COR-L47 (cell line): ENCODE data around the gene MACO1.
"Not testable (repeated sequence)": the region's sequence is repeated elsewhere in the genome, so short reads cannot be mapped to it uniquely, and the experiment has no call there.

Experiments
- DNase-seq: peaks from one replicate; lab custom pipeline; 2025; lab: John Stamatoyannopoulos, UW

Gene MACO1

DNA sequence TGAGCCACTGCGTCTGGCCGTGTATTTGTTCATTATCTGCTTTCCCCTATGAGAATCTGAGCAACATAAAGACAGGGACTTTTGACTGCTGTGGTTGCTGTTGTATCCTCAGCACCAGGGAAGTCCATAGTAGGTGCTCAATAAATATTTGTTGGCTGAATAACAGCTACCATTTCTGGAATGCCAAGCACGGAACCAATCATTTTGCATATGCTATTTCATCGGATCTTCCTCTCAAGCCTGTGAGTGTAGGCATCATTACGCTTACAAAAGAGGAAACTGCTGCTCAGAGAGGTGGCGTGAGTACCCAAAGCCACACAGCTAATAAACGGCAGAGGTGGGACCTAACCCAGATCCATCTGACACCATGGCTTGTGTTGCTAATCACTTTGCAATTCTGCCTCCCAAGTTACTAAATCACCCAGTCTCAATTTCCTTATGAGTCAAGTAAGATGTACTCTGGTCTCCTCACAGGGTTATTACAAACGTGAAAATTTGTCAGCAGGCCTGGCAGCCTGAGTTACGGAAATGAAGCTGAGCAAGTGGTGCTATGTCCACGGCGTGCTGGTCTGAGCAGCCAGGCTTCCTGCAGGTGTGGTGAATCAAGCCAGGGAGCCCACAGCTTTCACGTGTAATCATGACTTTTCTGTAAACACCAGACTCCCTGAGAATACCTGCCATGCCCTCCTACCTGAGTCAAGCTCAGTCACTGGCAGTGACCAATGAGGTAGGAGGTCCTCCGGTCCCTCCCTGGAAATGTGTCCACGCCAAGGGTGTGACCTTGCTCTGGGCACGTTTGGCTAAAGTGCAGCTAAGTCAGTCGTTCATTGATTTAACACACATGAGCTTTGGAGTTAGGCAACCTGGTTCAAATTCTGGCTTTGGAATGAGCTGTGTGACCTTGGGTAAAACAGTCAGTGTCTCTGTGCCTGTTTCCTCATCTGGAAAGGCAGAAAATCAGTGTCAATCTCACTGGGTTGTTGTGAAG, 5.3 kb upstream of the MACO1 start:
- no peak for DNase-seq

- no peak for DNase-seq
These were observed 3.0 kb upstream of the MACO1 start for GRCh38 chr1:25427696-25428095.

DNA sequence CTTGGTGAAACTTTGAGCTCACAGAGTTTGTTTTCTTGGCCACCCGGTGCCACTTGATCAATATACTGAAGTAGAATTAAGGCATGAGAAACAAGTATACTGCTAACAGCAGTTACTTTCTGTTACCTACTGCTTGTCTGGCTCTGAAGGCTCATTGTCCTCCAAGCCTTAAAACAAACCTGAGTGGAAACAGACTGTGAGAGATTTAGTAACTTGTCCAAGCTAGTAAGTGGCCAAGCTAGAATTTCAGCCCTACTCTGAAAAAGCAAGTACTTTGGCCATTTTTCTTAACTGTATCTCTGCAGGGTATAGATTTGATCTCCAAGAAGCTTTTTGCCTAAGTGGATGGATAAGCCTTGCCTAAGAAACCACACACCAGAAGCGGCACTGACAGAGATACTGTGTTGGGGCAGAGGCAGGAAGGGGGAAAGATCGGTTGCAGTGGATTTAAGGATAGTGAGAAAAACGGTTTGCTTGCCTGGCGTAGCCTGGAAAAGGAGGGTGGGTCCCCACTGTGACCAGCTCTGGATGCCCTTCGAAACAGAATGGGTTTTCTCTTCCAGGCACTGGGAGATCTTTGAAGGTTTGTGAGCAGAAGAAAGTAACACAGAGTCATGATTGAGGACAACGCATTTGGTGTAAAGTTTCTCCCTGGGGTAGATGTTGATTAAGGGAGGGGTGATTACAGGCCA, 2.1 kb upstream of the MACO1 start:
- DNase-seq = no peak

GRCh38 chr1:25430967-25431881, 527 bp downstream of the MACO1 start:
- DNase-seq = peak; percentile 36

DNA sequence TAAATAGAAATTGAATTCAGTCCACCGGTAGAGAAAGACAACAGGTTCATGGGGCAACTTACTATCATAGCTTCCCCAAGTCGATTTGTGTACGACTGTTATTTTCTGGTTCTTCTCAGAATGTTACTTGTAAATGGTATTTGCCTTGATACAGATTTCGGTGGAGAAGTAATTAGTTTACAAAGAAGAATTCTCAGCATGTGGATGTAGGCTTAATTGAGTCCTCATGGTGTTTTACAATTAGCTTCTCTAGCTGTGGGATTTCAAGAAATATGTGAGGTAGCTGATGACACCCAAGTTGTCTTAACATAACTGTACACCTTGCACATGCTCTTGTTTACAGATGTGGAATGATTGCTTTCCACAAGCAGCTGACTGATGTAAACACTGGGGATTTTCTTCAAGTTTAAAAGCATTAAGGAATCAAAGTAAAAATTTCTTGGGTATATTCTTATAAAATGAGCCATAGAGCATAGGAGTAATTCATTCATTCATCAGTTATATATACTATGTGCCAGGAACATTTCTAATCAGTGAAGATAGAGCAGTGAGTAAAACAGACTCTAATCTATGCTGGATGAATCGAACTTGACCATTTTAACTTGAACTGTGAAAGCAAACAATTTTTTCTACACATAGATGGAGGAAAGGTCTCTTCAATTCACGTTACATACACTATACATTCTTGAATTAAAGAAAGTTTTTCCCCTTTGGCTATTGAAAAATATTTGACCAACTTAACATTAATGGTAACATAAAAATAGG, 1.4 kb downstream of the MACO1 start:
- DNase-seq = no peak

GRCh38 chr1:25432749-25433388, 2.2 kb downstream of the MACO1 start:
- DNase-seq = no peak

DNA sequence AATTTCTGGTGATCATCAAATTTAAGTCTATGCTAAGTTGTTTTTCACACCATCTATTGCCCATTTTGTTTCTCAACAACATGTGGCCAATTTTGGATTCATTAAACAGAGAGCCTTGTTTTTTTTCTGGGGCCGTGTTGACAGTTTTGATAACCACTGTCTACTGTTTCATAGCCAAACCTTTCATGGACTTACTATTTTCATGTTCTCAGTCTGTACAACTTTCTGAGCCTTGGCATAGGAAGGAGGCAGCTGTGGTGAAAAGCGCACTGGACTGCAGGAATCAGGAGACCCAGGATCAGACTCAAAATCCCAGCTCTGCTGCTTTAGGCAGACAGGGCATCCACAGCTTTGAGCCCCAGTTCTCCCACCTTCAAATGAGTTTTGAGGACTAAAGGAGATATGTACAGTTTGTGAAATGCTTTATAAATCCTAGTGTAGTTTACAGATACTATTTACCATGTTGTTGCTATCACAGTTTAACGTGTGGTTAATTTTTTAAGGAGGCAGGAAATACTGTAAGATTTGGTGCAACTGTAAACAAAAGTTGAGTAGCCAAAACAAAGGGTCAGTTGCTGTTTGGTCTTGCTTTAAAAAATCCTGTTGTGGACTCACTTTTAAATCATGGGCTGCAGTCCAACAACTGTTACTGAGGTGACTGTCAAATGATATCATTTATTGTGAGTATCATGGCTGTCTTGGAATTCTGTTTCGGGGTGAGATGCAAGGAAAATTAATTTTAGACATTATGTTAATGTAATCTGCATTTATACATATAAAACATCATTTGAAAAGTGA, 2.9 kb downstream of the MACO1 start:
- DNase-seq = no peak

DNA sequence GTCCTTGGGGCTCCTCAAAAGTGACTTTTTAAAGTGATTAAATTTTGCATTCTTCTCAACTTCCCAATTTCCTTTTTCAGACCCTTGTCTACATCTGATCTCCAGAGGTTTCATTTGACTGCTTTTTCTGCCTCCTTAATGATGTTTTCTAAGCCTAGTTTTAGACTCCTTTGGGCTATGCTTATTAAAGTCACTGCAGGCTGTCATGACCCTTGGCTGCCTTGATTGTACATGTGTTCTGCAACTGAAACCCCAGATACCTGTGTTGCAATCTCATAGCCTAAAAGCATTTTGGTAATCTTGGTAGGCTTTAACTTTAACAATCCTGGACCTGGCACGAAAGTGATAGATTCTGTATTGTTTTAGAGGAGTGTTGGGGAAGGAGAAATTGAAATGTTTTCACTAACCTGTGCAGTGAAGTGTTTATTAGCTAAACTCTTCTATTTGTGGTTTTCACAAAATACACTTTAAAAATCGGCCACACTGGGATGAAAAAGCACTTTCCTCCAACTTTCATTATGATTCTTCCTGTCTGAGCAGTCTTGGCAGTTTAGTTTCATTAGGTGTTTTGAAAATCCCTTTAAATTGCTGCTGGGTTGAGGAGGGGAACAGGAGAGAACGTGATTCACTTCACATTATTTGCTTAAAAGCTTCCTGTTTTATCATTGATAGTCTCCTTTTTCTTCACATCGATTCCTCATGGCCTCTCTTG, 4.9 kb downstream of the MACO1 start:
- DNase-seq = no peak

DNA sequence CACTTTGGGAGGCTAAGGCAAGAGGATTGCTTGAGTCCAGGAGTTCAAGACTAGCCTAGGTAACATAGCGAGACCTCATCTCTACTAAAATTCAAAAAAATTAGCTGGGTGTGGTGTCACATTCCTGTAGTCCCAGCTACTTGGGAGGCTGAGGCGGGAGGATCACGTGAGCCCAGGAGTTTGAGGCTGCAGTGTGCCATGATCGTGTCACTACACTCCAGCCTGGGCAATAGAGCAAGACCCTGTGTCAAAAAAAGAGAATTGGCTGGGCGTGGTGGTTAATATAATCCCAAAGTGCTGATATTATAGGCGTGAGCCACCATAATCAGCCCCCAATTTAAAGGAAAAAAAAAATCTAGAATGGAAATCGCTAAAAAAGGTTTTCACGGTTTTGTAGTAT, 7.0 kb downstream of the MACO1 start:
- DNase-seq = no peak

DNA sequence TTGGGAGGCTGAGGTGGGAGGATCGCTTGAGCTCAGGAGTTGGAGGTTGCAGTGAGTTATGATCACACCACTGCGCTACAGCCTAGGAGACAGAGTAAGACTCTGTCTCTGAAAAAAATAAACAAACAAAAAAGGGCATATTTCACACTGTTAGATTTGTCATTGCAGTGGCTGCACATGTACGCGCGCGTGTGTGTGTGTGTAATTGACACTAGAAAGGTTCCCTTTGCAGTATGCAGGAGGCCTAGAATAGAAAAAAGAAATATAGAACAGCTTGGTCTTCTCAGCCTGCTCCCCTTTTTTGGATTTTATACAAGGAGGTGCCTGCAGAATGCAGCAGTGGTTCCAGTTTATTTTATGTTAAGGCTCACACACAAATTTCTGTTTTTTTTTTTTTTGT, 8.6 kb downstream of the MACO1 start:
- no peak for DNase-seq

DNA sequence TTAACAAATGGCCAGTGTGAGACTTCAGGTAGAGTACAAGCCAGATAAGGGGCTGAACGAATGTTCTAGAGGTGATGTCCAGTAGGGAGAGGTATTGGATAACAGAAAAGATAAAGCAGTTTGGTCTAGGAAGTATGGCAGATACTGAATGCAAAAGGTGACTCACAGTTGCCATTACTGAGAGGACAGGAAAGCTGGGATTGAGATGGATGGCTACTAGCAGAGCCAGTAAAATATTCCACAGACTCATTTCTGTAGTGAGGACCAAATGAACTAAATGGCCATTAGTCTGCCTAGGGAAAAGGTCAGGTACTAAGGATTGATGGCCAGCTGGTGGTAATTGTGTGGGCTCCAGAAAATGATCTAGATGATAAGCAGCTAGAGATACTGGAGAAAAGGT, 11.5 kb downstream of the MACO1 start:
- DNase-seq = no peak

- no peak for DNase-seq
These were observed 12.5 kb downstream of the MACO1 start for GRCh38 chr1:25443030-25443699.

DNA sequence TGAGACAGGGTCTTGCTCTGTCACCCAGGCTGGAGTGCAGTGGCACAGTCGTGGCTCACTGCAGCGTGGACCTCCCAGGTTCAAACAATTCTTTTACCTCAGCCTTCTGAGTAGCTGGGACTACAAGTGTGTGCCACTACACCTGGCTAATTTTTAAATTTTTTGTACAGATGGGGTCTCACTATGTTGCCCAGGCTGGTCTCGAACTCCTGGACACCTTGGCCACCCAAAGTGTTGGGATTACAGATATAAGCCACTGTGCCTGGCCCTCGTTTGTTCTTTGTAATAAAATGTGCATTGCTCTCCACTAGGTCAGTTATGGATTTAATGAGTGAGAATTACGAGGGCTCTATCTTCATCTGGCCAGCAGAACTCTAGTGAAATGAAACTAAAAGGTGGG, 13.9 kb downstream of the MACO1 start:
- DNase-seq = not testable (repeated sequence)

- DNase-seq = no peak
These were observed 15.4 kb downstream of the MACO1 start for GRCh38 chr1:25445993-25446538.

- no peak for DNase-seq
These were observed 16.9 kb downstream of the MACO1 start for GRCh38 chr1:25447547-25447946.

- no peak for DNase-seq
These were observed 20.2 kb downstream of the MACO1 start for GRCh38 chr1:25450891-25451290.

- no peak for DNase-seq
These were observed 21.2 kb downstream of the MACO1 start for GRCh38 chr1:25451908-25452307.

GRCh38 chr1:25456502-25456901, 25.8 kb downstream of the MACO1 start:
- no peak for DNase-seq
